HG02759 (cell line): ENCODE data around the gene MERTK.
"Not testable (repeated sequence)": the region's sequence is repeated elsewhere in the genome, so short reads cannot be mapped to it uniquely, and the experiment has no call there.

Experiments used
- ATAC-seq: cut with Tn5 transposase; IDR thresholded peaks from one replicate; pipeline ENCODE4 v1.9.1; 2021; ENCODE audit warnings: mild to moderate bottlenecking, moderate library complexity; ENCODE audit not compliant: unreplicated experiment

MERTK gene

DNA sequence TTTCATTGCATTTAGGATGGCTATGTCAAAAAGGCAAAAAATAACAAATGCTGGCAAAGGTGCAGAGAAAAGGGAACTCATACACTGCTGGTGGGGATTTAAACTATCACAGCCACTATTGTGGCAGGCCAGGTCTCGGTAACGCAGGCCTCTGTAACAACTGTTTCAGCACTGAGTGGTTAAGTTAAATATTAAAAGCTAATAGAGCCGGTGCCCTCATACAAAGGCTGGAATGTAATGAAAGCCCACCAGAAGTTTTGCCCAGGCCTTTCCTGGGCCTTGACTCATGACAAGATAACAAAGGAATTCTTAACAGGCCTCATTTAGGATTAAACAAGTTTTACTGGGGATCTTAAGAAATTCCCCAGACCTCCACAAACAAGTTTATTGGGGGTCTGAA is 10.7 kb downstream of the MERTK start:
- ATAC-seq, result no peak

DNA sequence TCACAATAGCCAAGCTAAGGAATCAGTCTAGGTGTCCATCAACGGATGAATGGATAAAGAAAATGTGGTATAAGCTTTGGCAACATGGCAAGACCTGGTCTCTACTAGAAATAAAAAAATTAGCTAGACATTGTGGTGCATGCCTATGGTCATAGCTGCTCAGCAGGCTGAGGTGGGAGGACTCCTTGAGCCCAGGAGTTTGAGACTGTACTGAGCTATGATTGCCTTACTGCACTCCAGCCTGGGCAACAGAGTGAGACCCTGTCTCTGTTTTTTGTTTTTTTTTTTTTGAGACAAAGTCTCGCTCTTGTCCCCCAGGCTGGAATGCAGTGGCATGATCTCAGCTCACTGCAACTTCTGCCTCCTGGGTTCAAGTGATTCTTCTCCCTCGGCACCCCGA is 11.6 kb downstream of the MERTK start:
- ATAC-seq, result not testable (repeated sequence)

- no peak for ATAC-seq
These were observed 12.3 kb downstream of the MERTK start for GRCh38 chr2:111910609-111911277.

- not testable (repeated sequence) for ATAC-seq
These were observed 13.0 kb downstream of the MERTK start for GRCh38 chr2:111911295-111911977.

GRCh38 chr2:111912547-111912946 is 14.1 kb downstream of the MERTK start:
- no peak for ATAC-seq

DNA sequence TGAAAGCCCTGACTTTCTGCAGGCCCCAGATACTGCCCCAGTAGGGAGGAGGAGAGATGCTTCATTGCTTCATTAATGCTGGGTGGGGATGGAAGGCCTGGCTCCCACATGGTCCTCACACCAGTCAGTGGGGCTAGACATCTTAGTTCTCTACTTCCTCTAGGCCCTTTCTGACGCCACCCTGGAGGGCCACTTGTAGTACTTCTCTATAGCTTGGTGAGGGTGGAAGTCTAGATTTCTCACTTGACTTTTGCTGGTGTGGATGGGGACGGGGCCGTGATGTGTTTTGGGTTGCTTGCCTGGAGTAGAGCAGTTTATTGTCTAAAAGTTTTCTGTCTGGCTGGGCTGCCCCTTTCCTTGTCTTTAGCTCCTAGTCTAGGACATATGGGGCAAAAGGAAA is 18.7 kb downstream of the MERTK start:
- ATAC-seq, result no peak

GRCh38 chr2:111918383-111918806 is 20.0 kb downstream of the MERTK start:
- ATAC-seq, result no peak

DNA sequence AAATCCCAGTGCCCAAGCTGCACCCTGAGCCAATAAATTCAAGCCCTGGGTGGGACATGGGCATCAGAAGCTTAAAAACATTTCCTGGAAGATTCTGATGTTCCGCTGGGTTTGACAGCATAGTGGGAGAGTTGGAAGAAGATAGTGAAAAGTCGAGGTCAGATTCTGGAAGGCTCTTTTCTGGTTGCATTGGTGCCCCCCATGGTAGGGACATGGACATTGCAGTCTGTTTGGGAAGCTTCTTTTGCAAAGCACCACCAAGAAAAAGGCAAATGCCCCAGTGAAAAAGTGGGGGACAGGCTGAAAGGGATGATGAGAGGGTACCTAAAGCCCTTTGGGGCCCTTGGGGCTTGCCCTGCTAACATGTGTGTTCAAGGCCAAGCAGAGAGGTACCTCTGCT is 21.0 kb downstream of the MERTK start:
- ATAC-seq, result no peak

- ATAC-seq, result no peak
These were observed 21.6 kb downstream of the MERTK start for GRCh38 chr2:111919794-111920608.

DNA sequence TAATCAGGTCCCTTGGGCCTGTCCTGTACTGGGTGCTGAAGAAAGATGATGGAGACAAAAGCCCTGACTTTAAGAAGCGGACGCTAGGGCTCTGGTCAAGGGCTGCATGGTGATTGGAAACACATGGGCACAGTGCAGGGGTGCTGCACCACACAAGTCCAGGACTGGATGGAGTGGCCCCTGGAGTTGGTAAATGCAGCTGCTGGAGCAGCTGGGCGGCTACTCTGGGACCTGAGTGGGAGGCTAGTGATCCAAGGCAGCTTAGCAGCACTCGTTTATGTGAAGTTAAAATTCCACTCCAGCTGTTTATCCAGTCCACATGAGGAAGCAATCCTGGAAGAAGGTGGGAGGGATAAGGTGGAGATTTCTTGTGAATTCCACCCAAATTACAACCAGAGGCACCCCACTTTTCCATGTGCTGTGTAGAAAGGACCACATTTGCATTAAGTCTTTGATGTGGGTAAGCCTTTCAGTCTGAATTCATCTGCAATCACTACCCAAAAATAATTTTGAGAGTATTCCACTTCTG is 24.9 kb downstream of the MERTK start:
- no peak for ATAC-seq

GRCh38 chr2:111924617-111925107 is 26.3 kb downstream of the MERTK start:
- ATAC-seq, result no peak

- ATAC-seq, result no peak
These were observed 29.3 kb downstream of the MERTK start for GRCh38 chr2:111927723-111928122.

GRCh38 chr2:111930409-111930808 is 32.0 kb downstream of the MERTK start:
- no peak for ATAC-seq

DNA sequence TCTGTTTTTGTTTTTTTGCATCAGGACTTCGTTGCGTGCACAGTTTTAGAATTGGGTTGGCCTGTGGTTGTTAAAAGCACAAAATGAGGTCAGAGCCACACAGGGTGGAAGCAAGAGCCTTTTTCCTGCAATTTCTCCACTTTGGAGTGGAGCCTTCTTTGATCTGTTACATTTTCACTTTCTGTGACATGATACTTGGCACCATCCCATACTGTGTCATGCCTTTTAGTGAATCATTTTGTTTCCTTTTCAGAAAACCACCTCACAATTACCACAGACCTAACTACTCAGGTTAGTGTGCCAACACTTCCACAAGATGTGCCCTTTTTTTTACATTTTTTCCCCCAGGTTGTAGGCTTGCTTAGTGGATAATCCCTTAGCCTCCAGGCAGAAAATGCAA is 32.5 kb downstream of the MERTK start:
- no peak for ATAC-seq

- ATAC-seq, result no peak
These were observed 34.5 kb downstream of the MERTK start for GRCh38 chr2:111932841-111933291.

- ATAC-seq, result not testable (repeated sequence)
These were observed 35.5 kb downstream of the MERTK start for GRCh38 chr2:111933900-111934299.

DNA sequence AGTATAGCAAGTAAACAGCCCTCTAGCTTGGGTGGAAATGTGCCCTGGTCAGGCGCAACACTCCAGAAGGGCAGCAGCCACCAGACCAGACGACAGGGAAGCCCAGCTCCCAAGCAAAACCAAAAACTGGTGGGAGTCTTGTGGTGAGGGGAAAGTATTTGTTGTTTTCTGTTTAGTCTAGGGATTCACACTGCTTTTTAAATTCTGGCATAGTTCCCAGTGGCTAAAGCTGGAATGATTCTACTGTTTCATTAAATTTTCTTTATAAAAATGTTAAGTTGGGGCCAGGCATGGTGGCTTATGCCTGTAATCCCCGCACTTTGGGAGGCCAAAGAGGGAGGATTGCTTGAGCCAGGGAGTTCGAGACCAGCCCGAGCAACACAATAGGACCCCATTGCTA is 38.5 kb downstream of the MERTK start:
- ATAC-seq, result no peak

DNA sequence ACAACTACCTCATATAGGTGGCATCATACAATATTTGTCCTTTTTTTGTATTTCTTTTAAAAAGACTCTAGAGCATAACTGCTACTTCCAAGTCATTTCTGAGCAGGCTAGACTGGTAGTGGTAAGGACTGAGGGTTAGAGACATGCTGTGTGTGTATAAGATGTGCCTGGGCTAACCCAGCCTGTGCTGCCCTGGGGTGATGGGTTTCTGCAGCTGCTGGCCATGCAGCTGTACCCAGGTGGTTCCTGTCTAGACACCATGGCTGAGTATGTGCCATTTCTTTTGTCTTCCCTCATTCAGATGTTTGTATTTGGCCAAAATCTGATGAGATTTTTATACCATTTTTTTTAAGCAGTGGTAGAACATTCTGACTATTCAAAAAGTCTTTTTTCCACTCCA is 40.0 kb downstream of the MERTK start:
- ATAC-seq, result no peak

GRCh38 chr2:111940333-111941196 is 42.2 kb downstream of the MERTK start:
- ATAC-seq, result no peak

GRCh38 chr2:111941531-111941930 is 43.1 kb downstream of the MERTK start:
- ATAC-seq, result no peak
